ENCODE results near the gene PSMB8. TPM values are rescaled to one million over a fixed set of nuclear protein-coding genes. Genes with fewer than 3 reads are reported as not detected.

PSMB8 gene
- total and polyA plus RNA-seq, 2 of the 8 experiments (the other 6 are each of a cell fraction or from before 2014, with no cell fraction given) = 18.4 to 43.0 TPM

- H2BK5ac ChIP-seq (ENCODE audit: low read depth, low read length) = no peak overlapping the region
- H3K56ac ChIP-seq (replicated peaks; ENCODE audit: insufficient read length, low read depth, low read length) = no peak overlapping the region
- no peak overlapping the region for H2BK120ac ChIP-seq (replicated peaks; ENCODE audit: low read depth, low read length)
- H3K4me2 ChIP-seq (ENCODE audit: insufficient read depth in 1 of 2, low read depth in 2 of 2, low read length in 2 of 2) = no peak overlapping the region
- H3K36me3 ChIP-seq (ENCODE audit: control insufficient read depth in 2 of 4, insufficient read depth in 4 of 4, low read length in 3 of 4) = no peaks in the 10 kb centered on the region; a peak in 3 of 8 replicates
- ChIA-PET POLR2A (ENCODE audit: partially characterized antibody) (interaction anchor here (1.8 to 5.4 kb wide), 3 partner anchors 12 to 146 kb away, joined by 5 to 21 read pairs (median 13); partner anchors contain the start of gene TAP2), CTCF (ENCODE audit: partially characterized antibody) (interaction anchor here (0.7 to 6.8 kb wide), 23 partner anchors 12 to 395 kb away, joined by 3 to 63 read pairs (median 4); partner anchors contain the start of gene TAP2)
- no peaks in the 10 kb centered on the region for H3K79me2 ChIP-seq (ENCODE audit: control insufficient read depth in 1 of 2, insufficient read depth in 2 of 2, low read length in 2 of 2)
- H4K20me1 ChIP-seq (replicated peaks in 1 of 2; ENCODE audit: control insufficient read depth in 1 of 2, insufficient read depth in 2 of 2, low read length in 2 of 2) = no peaks in the 10 kb centered on the region
- H3K18ac ChIP-seq (ENCODE audit: extremely low read depth, low read length) = no peak overlapping the region
- DNase-seq (ENCODE audit: low read depth in 1 of 2, low spot score in 2 of 2) (no peak), FAIRE-seq (peak; percentile 70)
- H2AFZ ChIP-seq (ENCODE audit: low read length) = no peak overlapping the region
- no peak overlapping the region for H3K27ac ChIP-seq (ENCODE audit: low read depth, low read length)
- H3K4me3 ChIP-seq (ENCODE audit: extremely low read depth in 1 of 4, insufficient read depth in 2 of 4, low read depth in 3 of 4, low read length in 4 of 4) = no peak overlapping the region
- no peaks in the 10 kb centered on the region for H3K23me2 ChIP-seq (ENCODE audit: low read depth, low read length)
- H3K23ac ChIP-seq (ENCODE audit: insufficient read length) = no peak overlapping the region
- H4K5ac ChIP-seq (ENCODE audit: insufficient read length, low read depth, low read length) = no peak overlapping the region
- H4K91ac ChIP-seq (replicated peaks; ENCODE audit: insufficient read length, low read length) = no peak overlapping the region
- H3K4ac ChIP-seq (replicated peaks; ENCODE audit: insufficient read length, low read depth, low read length) = no peak overlapping the region
- peaks cover 0 to 4% (median 0%) of the 10 kb centered on the region in 4 experiments; a peak in 1 of 7 replicates for H3K4me1 ChIP-seq (replicated peaks in 1 of 4; ENCODE audit: control insufficient read depth in 3 of 4, insufficient read depth in 4 of 4, low read length in 3 of 4)
- no peak overlapping the region for H3K9ac ChIP-seq (replicated peaks in 1 of 4; ENCODE audit: extremely low read depth in 1 of 4, low read depth in 3 of 4, low read length in 3 of 4)
- no peak overlapping the region for H2BK12ac ChIP-seq (ENCODE audit: low read depth, low read length)
- H3K9me3 ChIP-seq (ENCODE audit: insufficient read depth in 2 of 2, low read depth in 1 of 2, low read length in 1 of 2) = no peaks in the 10 kb centered on the region
- 58% methylated on average over 2 of the region's 2 CpGs; no CpG with 5 or more reads in 1 of the 2 experiments for WGBS, 2 experiments (ENCODE audit: extremely low coverage in 1 of 2, insufficient coverage in 1 of 2, insufficient read length in 1 of 2, insufficient replicate concordance in 2 of 2, low coverage in 1 of 2, low lambda C conversion rate in 2 of 2, missing lambda C conversion rate in 1 of 2)
- no peak overlapping the region for H2AK5ac ChIP-seq (ENCODE audit: low read depth, low read length)
- no peaks in the 10 kb centered on the region; a peak in 1 of 7 replicates for H3K27me3 ChIP-seq (replicated peaks in 1 of 4; ENCODE audit: control insufficient read depth in 3 of 4, extremely low read depth in 1 of 4, insufficient read depth in 3 of 4, low read length in 3 of 4)
- H3K79me1 ChIP-seq (ENCODE audit: low read depth, low read length) = no peaks in the 10 kb centered on the region
- no peak overlapping the region for H3K14ac ChIP-seq (ENCODE audit: insufficient read length)
- no peak overlapping the region for H4K8ac ChIP-seq (ENCODE audit: extremely low read depth, insufficient read depth, low read length)
- H2BK20ac ChIP-seq (ENCODE audit: low read length) = no peak overlapping the region
- H2BK15ac ChIP-seq (ENCODE audit: low read length) = no peak overlapping the region
- TF ChIP-seq CREB1 (IDR thresholded peaks at IDR 0.05) (no peak), TBP (IDR thresholded peaks at IDR 0.05; ENCODE audit: low read depth, low read length) (no peak), RAD21 (IDR thresholded peaks at IDR 0.05 in 1 of 2, conservative IDR thresholded peaks at IDR 0.05 in 1 of 2; ENCODE audit: low read depth in 2 of 2, low read length in 2 of 2) (peak; percentile 73 to 83), SP4 (IDR thresholded peaks at IDR 0.05; ENCODE audit: low read length) (no peak)
Observed at GRCh38 chr6:32825966-32826365, 17.9 kb downstream of the PSMB8 start.
